Measurements from ENCODE around the gene NCF2. TPM values are rescaled to one million over a fixed set of nuclear protein-coding genes. Genes with fewer than 3 reads are reported as not detected.

The NCF2 gene
- total RNA-seq, 2 donors from 2014 or later = 21.7 to 22.2 TPM

- TF ChIP-seq CTCF (IDR thresholded peaks at IDR 0.05) = no peak
- H3K4me3 ChIP-seq = no peak overlapping the region
- H3K4me1 ChIP-seq (ENCODE audit: control insufficient read depth in 1 of 2, low read depth in 2 of 2) = peaks cover 14 to 37% of the 10 kb centered on the region in 2 donors
- no peaks in the 10 kb centered on the region for H3K27me3 ChIP-seq (replicated peaks; ENCODE audit: insufficient read depth)
- no peak for DNase-seq (ENCODE audit: low spot score)
- H3K36me3 ChIP-seq = no peaks in the 10 kb centered on the region
- ATAC-seq (ENCODE audit: insufficient number of reproducible peaks, low FRiP score, low read depth) = no peak
- no peaks in the 10 kb centered on the region for H3K9me3 ChIP-seq
- no peak overlapping the region for H3K27ac ChIP-seq
Measured at GRCh38 chr1:183604815-183605214, 14.6 kb upstream of the NCF2 start.

- ATAC-seq (ENCODE audit: insufficient number of reproducible peaks, low FRiP score, low read depth) (no peak), DNase-seq (ENCODE audit: low spot score) (no peak)
- no peaks in the 10 kb centered on the region for H3K36me3 ChIP-seq
- no peak for TF ChIP-seq CTCF (IDR thresholded peaks at IDR 0.05)
- H3K4me1 ChIP-seq (ENCODE audit: control insufficient read depth in 1 of 2, low read depth in 2 of 2) = peaks cover 14 to 31% of the 10 kb centered on the region in 2 donors
- H3K27ac ChIP-seq = no peak overlapping the region
- no peaks in the 10 kb centered on the region for H3K9me3 ChIP-seq
- no peaks in the 10 kb centered on the region for H3K27me3 ChIP-seq (replicated peaks; ENCODE audit: insufficient read depth)
- no peak overlapping the region for H3K4me3 ChIP-seq
Measured at GRCh38 chr1:183604038-183604808, 14.0 kb upstream of the NCF2 start.

GRCh38 chr1:183602510-183602909, 12.3 kb upstream of the NCF2 start:
- Histone ChIP-seq H3K27ac (no peak overlapping the region), H3K36me3 (no peaks in the 10 kb centered on the region), H3K9me3 (no peaks in the 10 kb centered on the region), H3K4me1 (ENCODE audit: control insufficient read depth in 1 of 2, low read depth in 2 of 2) (peaks cover 3 to 15% of the 10 kb centered on the region in 2 donors), H3K4me3 (no peak overlapping the region), H3K27me3 (replicated peaks; ENCODE audit: insufficient read depth) (no peaks in the 10 kb centered on the region)
- ATAC-seq (ENCODE audit: insufficient number of reproducible peaks, low FRiP score, low read depth) = no peak
- DNase-seq (ENCODE audit: low spot score) = no peak
- no peak for TF ChIP-seq CTCF (IDR thresholded peaks at IDR 0.05)

GRCh38 chr1:183600634-183601033, 10.4 kb upstream of the NCF2 start:
- Histone ChIP-seq H3K4me3 (no peak overlapping the region), H3K9me3 (no peaks in the 10 kb centered on the region), H3K36me3 (no peaks in the 10 kb centered on the region), H3K27me3 (replicated peaks; ENCODE audit: insufficient read depth) (no peaks in the 10 kb centered on the region), H3K27ac (no peak overlapping the region), H3K4me1 (ENCODE audit: control insufficient read depth in 1 of 2, low read depth in 2 of 2) (peaks cover 0 to 3% of the 10 kb centered on the region in 2 donors)
- TF ChIP-seq CTCF (IDR thresholded peaks at IDR 0.05) = no peak
- no peak for ATAC-seq (ENCODE audit: insufficient number of reproducible peaks, low FRiP score, low read depth)
- DNase-seq (ENCODE audit: low spot score) = no peak

- DNase-seq (ENCODE audit: low spot score) (no peak), ATAC-seq (ENCODE audit: insufficient number of reproducible peaks, low FRiP score, low read depth) (no peak)
- no peak overlapping the region for H3K27ac ChIP-seq
- H3K27me3 ChIP-seq (replicated peaks; ENCODE audit: insufficient read depth) = no peaks in the 10 kb centered on the region
- no peak overlapping the region for H3K4me3 ChIP-seq
- H3K4me1 ChIP-seq (ENCODE audit: control insufficient read depth in 1 of 2, low read depth in 2 of 2) = peaks cover 0 to 3% of the 10 kb centered on the region in 2 donors
- no peak for TF ChIP-seq CTCF (IDR thresholded peaks at IDR 0.05)
- H3K9me3 ChIP-seq = no peaks in the 10 kb centered on the region
- no peaks in the 10 kb centered on the region for H3K36me3 ChIP-seq
Measured at GRCh38 chr1:183600136-183600535, 9.9 kb upstream of the NCF2 start.
